ELR (cell line): ENCODE data around the gene ANP32A.

Experiments used
- DNase-seq: peaks from one replicate; pipeline ENCODE4 v3.0.0-alpha.2; 2015; ENCODE audit warnings: low read depth

The ANP32A gene

GRCh38 chr15:68797599-68798345, 22.9 kb downstream of the ANP32A start:
- no peak for DNase-seq

GRCh38 chr15:68797191-68797590, 23.5 kb downstream of the ANP32A start:
- no peak for DNase-seq

- DNase-seq: no peak
Measured at GRCh38 chr15:68796576-68796975, 24.1 kb downstream of the ANP32A start.

- DNase-seq: peak; percentile 48
Measured at GRCh38 chr15:68795298-68795848, 25.3 kb downstream of the ANP32A start.

- no peak for DNase-seq
Measured at GRCh38 chr15:68794863-68795262, 25.8 kb downstream of the ANP32A start.

- no peak for DNase-seq
Measured at GRCh38 chr15:68794307-68794706, 26.4 kb downstream of the ANP32A start.

- DNase-seq: no peak
Measured at GRCh38 chr15:68793776-68794175, 26.9 kb downstream of the ANP32A start.

- DNase-seq: no peak
Measured at GRCh38 chr15:68792901-68793766, 27.6 kb downstream of the ANP32A start.

GRCh38 chr15:68791431-68792283, 29.0 kb downstream of the ANP32A start:
- no peak for DNase-seq

- no peak for DNase-seq
Measured at GRCh38 chr15:68790910-68791309, 29.8 kb downstream of the ANP32A start.

- DNase-seq: no peak
Measured at GRCh38 chr15:68790242-68790575, 30.5 kb downstream of the ANP32A start.

- DNase-seq: no peak
Measured at GRCh38 chr15:68789534-68790241, 31.0 kb downstream of the ANP32A start.

GRCh38 chr15:68789091-68789490, 31.6 kb downstream of the ANP32A start:
- DNase-seq: no peak

GRCh38 chr15:68788264-68788624, 32.5 kb downstream of the ANP32A start:
- no peak for DNase-seq

GRCh38 chr15:68787609-68788263, 33.0 kb downstream of the ANP32A start:
- DNase-seq: no peak

- peak; percentile 25 for DNase-seq
Measured at GRCh38 chr15:68786753-68787152, 33.9 kb downstream of the ANP32A start.

- no peak for DNase-seq
Measured at GRCh38 chr15:68785541-68785940, 35.2 kb downstream of the ANP32A start.

- no peak for DNase-seq
Measured at GRCh38 chr15:68784206-68784605, 36.5 kb downstream of the ANP32A start.

GRCh38 chr15:68783226-68784058, 37.3 kb downstream of the ANP32A start:
- DNase-seq: peak; percentile 27

- DNase-seq: no peak
Measured at GRCh38 chr15:68782589-68783161, 38.0 kb downstream of the ANP32A start.
